UCSD-AML1 (cell line): ENCODE measurements around the gene WDR45B.

Source experiments
- DNase-seq: peaks from one replicate; lab custom pipeline; 2025; ENCODE audit not compliant: unreplicated experiment; lab: John Stamatoyannopoulos, UW

Gene WDR45B

GRCh38 chr17:82677353-82677925 is 29.2 kb upstream of the WDR45B start:
- DNase-seq: no peak

GRCh38 chr17:82675476-82676245 is 27.4 kb upstream of the WDR45B start:
- DNase-seq: no peak

- DNase-seq: no peak
Measured at GRCh38 chr17:82674656-82675475, 26.6 kb upstream of the WDR45B start.

GRCh38 chr17:82670661-82671450 is 22.6 kb upstream of the WDR45B start:
- no peak for DNase-seq

GRCh38 chr17:82668631-82669099 is 20.4 kb upstream of the WDR45B start:
- peak; percentile 89 for DNase-seq

GRCh38 chr17:82668024-82668630 is 19.9 kb upstream of the WDR45B start:
- DNase-seq: no peak

GRCh38 chr17:82667668-82668000 is 19.4 kb upstream of the WDR45B start:
- no peak for DNase-seq

- no peak for DNase-seq
Measured at GRCh38 chr17:82666931-82667667, 18.9 kb upstream of the WDR45B start.

GRCh38 chr17:82665891-82666290 is 17.6 kb upstream of the WDR45B start:
- DNase-seq: no peak

- DNase-seq: no peak
Measured at GRCh38 chr17:82665217-82665616, 17.0 kb upstream of the WDR45B start.

- DNase-seq: no peak
Measured at GRCh38 chr17:82664701-82665182, 16.5 kb upstream of the WDR45B start.

GRCh38 chr17:82664276-82664575 is 16.0 kb upstream of the WDR45B start:
- no peak for DNase-seq

- DNase-seq: no peak
Measured at GRCh38 chr17:82663381-82664275, 15.4 kb upstream of the WDR45B start.

- DNase-seq: no peak
Measured at GRCh38 chr17:82662711-82663261, 14.5 kb upstream of the WDR45B start.

- no peak for DNase-seq
Measured at GRCh38 chr17:82661717-82662683, 13.8 kb upstream of the WDR45B start.

- DNase-seq: no peak
Measured at GRCh38 chr17:82659886-82660285, 11.6 kb upstream of the WDR45B start.

- no peak for DNase-seq
Measured at GRCh38 chr17:82658796-82659452, 10.7 kb upstream of the WDR45B start.
